Heart left ventricle (tissue), 16 donors: ENCODE measurements around the gene CFH. TPM values are rescaled to one million over a fixed set of nuclear protein-coding genes. Genes with fewer than 3 reads are reported as not detected.

Experiments used
- ATAC-seq, 4 donors: fragments of 200-7000 bp; cut with Tn5 transposase; one replicate each; pipeline ENCODE4 v1.9.1; 2020 to 2022; ENCODE audit warnings: moderate library complexity in 4 of 4, mild to moderate bottlenecking in 3 of 4, moderate number of reproducible peaks in 1 of 4
- DNase-seq, 5 donors: peaks; one replicate each; pipeline ENCODE4 v3.0.0-alpha.2; 2020
- H3K27ac ChIP-seq, 12 donors: fragments of 200-600 bp; sonication (generic) in 4 of 12; one replicate each; pipeline versions ENCODE4 v1.5.0 to v1.8.0; 2016 to 2022; ENCODE audit warnings: mild to moderate bottlenecking in 2 of 12
- H3K27me3 ChIP-seq, 9 donors: fragments of 200-600 bp; sonication (generic) in 2 of 9; one replicate each; pipeline versions ENCODE4 v1.5.1 to v1.8.0; 2016 to 2022; ENCODE audit warnings: mild to moderate bottlenecking in 3 of 9
- H3K36me3 ChIP-seq, 9 donors: fragments of 200-600 bp; sonication (generic) in 2 of 9; one replicate each; pipeline versions ENCODE4 v1.5.0 to v1.8.0; 2018 to 2022; ENCODE audit warnings: mild to moderate bottlenecking in 2 of 9
- H3K4me1 ChIP-seq, 12 donors: fragments of 200-600 bp; sonication (generic) in 4 of 12; one replicate each; pipeline versions ENCODE4 v1.5.0 to v1.8.0; 2016 to 2022; ENCODE audit warnings: mild to moderate bottlenecking in 3 of 12
- H3K4me3 ChIP-seq, 12 donors: fragments of 200-600 bp; sonication (generic) in 4 of 12; one replicate each; pipeline versions ENCODE4 v1.5.0 to v1.8.0; 2017 to 2022; ENCODE audit warnings: mild to moderate bottlenecking in 9 of 12, moderate library complexity in 4 of 12
- H3K9me3 ChIP-seq, 12 donors: fragments of 200-600 bp; sonication (generic) in 4 of 12; one replicate each; pipeline versions ENCODE4 v1.5.0 to v1.8.0; 2016 to 2022; ENCODE audit warnings: mild to moderate bottlenecking in 1 of 12
- POLR2A ChIP-seq, 2 donors: fragments of 450-650 bp; IDR thresholded peaks; one replicate each; pipeline ENCODE4 v1.6.1; 2017; ENCODE audit warnings: antibody characterized with exemption in 2 of 2, mild to moderate bottlenecking in 2 of 2, moderate library complexity in 2 of 2
- WGBS, 4 donors: extraction: QIAGEN DNeasy Blood & Tissue Kit in 2 of 4; methylation state at CpG; one replicate each; pipeline versions ENCODE4 v1.1.5 to v1.1.7; 2013 to 2018; 5-methylcytosine and 5-hydroxymethylcytosine counted together
- intact Hi-C, 10 donors: fragments of 100-400 bp; cut with DNase I; formaldehyde crosslinking; loops; one replicate each; pipeline versions ENCODE4 v1.11.1 to v1.14.2; 2022
- polyA plus RNA-seq, 2 donors: library from polyadenylated mRNA; stranded (reverse); fragments of 200-250 nt; gene quantifications; one replicate each; pipeline ENCODE4 v1.2.3, GENCODE V29; 2013
- total RNA-seq, 9 donors: library from RNA; depleted of rRNA in 2 of 9; stranded (reverse); fragments of >200 nt in 2 of 9; fragmentation: NEBNext Ultra II Directional in 3 of 9; extraction: Animal tissue kit (Norgen Biotek cat#: 25700) in 3 of 9; gene quantifications; one replicate each; pipeline versions ENCODE4 v1.1.0 to v1.2.4, GENCODE V29; 2016 to 2023
- TF ChIP-seq, protein P1 (sequence below), 12 donors: fragments of 200-600 bp; sonication (generic) in 4 of 12; IDR thresholded peaks; one replicate each; pipeline versions ENCODE4 v1.5.0 to v1.8.0; 2018 to 2022; ENCODE audit warnings: antibody characterized with exemption in 12 of 12, mild to moderate bottlenecking in 5 of 12
- donor health status: ischemic (EF 13 %, LVEDD 7.1; RV severe dilation, severe dysfunction).
- donor health status: healthy with polysubstance abuse.
- donor health status: DM: no; HTN: yes; CAD: no.
- donor health status: DM: no; HTN: no; CAD: no.
- donor health status: ischemic (EF 25% LVEDD 6.9; RV normal size, moderate dysfunction).
- donor health status: ischemic (EF 25% LVEDD 5.7; RV mildly dilated, moderate dysfunction).
- donor health status: healthy.
- donor health status: DM: yes; HTN: yes; CAD: no.
- donor health status: ischemic (EF 35%, LVEDD 5.7; RV mildly dilated, moderate dysfunction).
- donor health status: nonischemic (EF 11% LVEDD 7.7; RV severe dilation, severe dysfunction).
- donor health status: DM: yes; HTN: yes; CAD: no.
- donor health status: PGD.
- donor health status: ischemic (EF 29% LVEDD 5.4; RV normal size, mild dysfunction).
- donor health status: nonischemic (EF 23%, LVEDD 6.1; RV moderate dilation, normal function).

Gene CFH
- total and polyA plus RNA-seq, 11 donors, result 7.2 to 141 (median 25.6) TPM

- Histone ChIP-seq H3K27ac (no peak overlapping the region), H3K4me1 (peaks cover 0 to 23% (median 1%) of the 10 kb centered on the region in 12 donors), H3K4me3 (no peak overlapping the region), H3K27me3 (no peaks in the 10 kb centered on the region), H3K36me3 (no peaks in the 10 kb centered on the region), H3K9me3 (no peaks in the 10 kb centered on the region)
- intact Hi-C loops, result loop anchor here in 6 of 10 donors (5.0 to 10.0 kb wide), 6 partner anchors 295 to 512 kb away; no protein-coding TSS in a partner anchor
- no peak for ATAC-seq
- WGBS, 4 donors, result 64 to 88% (median 72%) methylated on average over 1 of the region's 1 CpG
- TF ChIP-seq, protein P1, sequence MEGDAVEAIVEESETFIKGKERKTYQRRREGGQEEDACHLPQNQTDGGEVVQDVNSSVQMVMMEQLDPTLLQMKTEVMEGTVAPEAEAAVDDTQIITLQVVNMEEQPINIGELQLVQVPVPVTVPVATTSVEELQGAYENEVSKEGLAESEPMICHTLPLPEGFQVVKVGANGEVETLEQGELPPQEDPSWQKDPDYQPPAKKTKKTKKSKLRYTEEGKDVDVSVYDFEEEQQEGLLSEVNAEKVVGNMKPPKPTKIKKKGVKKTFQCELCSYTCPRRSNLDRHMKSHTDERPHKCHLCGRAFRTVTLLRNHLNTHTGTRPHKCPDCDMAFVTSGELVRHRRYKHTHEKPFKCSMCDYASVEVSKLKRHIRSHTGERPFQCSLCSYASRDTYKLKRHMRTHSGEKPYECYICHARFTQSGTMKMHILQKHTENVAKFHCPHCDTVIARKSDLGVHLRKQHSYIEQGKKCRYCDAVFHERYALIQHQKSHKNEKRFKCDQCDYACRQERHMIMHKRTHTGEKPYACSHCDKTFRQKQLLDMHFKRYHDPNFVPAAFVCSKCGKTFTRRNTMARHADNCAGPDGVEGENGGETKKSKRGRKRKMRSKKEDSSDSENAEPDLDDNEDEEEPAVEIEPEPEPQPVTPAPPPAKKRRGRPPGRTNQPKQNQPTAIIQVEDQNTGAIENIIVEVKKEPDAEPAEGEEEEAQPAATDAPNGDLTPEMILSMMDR (IDR thresholded peaks at IDR 0.05), result no peak
- TF ChIP-seq POLR2A (IDR thresholded peaks at IDR 0.05), result no peak
- DNase-seq, result no peak
Measured at GRCh38 chr1:196659471-196659870, 7.6 kb downstream of the CFH start.

DNA sequence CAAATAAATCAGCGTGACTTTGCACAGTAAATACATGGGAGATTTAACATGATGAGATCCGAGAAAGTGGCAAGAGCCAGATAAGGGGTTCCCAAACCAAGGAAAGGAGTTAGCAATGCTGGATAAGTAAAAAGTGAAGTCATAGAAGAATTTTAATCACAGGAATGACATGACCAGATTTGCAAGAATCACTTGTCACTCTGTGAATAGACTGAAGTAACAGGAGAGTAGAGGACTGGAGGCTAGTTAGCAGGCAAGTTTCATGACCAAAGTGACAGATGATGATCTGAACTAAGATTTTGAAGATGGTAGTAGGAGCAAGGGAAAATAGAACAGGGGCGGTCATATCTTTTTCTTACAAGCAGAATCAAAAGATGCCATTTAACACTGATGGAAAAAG, 8.4 kb downstream of the CFH start:
- Histone ChIP-seq H3K4me1 (peaks cover 0 to 20% (median 0%) of the 10 kb centered on the region in 12 donors), H3K4me3 (peak overlapping the region in 2 of 12 donors; percentile 39 to 44)

GRCh38 chr1:196660852-196661251, 9.0 kb downstream of the CFH start:
- peak overlapping the region in 1 of 12 donors; percentile 21 for H3K27ac ChIP-seq
- peak overlapping the region in 8 of 12 donors; percentile 22 to 44 (median 30) for H3K4me3 ChIP-seq
- ATAC-seq (peak in 2 of 4 donors; percentile 57 to 62), DNase-seq (no peak)
- no peaks in the 10 kb centered on the region for H3K27me3 ChIP-seq
- intact Hi-C loops, result loop anchor here in 9 of 10 donors (2.0 to 10.0 kb wide), 9 partner anchors 296 to 514 kb away; no protein-coding TSS in a partner anchor
- H3K4me1 ChIP-seq, result peaks cover 0 to 20% (median 0%) of the 10 kb centered on the region in 12 donors
- H3K36me3 ChIP-seq, result no peaks in the 10 kb centered on the region
- TF ChIP-seq, protein P1 (IDR thresholded peaks at IDR 0.05), result peak; percentile 39 to 71 (median 54)
- no peak for TF ChIP-seq POLR2A (IDR thresholded peaks at IDR 0.05)
- WGBS, 4 donors, result 10 to 13% (median 12%) methylated on average over 5 of the region's 5 CpGs
- H3K9me3 ChIP-seq, result no peaks in the 10 kb centered on the region

More for the DNA sequence above, 8.4 kb downstream of the CFH start:
- peak overlapping the region in 1 of 12 donors; percentile 21 for H3K27ac ChIP-seq
- no peaks in the 10 kb centered on the region for H3K36me3 ChIP-seq
- no peaks in the 10 kb centered on the region for H3K9me3 ChIP-seq
- intact Hi-C loops, result loop anchor here in 9 of 10 donors (2.0 to 10.0 kb wide), 9 partner anchors 295 to 513 kb away; no protein-coding TSS in a partner anchor
- ATAC-seq (no peak), DNase-seq (no peak)
- H3K27me3 ChIP-seq, result no peaks in the 10 kb centered on the region
- 81 to 85% (median 82%) methylated on average over 3 of the region's 3 CpGs for WGBS, 4 donors
- TF ChIP-seq, protein P1 (IDR thresholded peaks at IDR 0.05), result no peak
- no peak for TF ChIP-seq POLR2A (IDR thresholded peaks at IDR 0.05)

GRCh38 chr1:196661345-196661744, 9.5 kb downstream of the CFH start:
- H3K36me3 ChIP-seq, result no peaks in the 10 kb centered on the region
- H3K4me1 ChIP-seq, result peaks cover 0 to 20% (median 0%) of the 10 kb centered on the region in 12 donors
- no peak for DNase-seq
- no peaks in the 10 kb centered on the region for H3K9me3 ChIP-seq
- H3K4me3 ChIP-seq, result no peak overlapping the region
- ATAC-seq, result no peak
- WGBS, 4 donors, result 0 to 8% (median 5%) methylated on average over 1 of the region's 1 CpG
- TF ChIP-seq, protein P1 (IDR thresholded peaks at IDR 0.05), result no peak
- TF ChIP-seq POLR2A (IDR thresholded peaks at IDR 0.05), result no peak
- H3K27ac ChIP-seq, result no peak overlapping the region
- H3K27me3 ChIP-seq, result no peaks in the 10 kb centered on the region
- intact Hi-C loops, result loop anchor here in 9 of 10 donors (2.0 to 10.0 kb wide), 9 partner anchors 297 to 514 kb away; no protein-coding TSS in a partner anchor
